ENCODE data around the gene ZNF599. TPM values are rescaled to one million over a fixed set of nuclear protein-coding genes. Genes with fewer than 3 reads are reported as not detected.
"Not testable (repeated sequence)": the region's sequence is repeated elsewhere in the genome, so short reads cannot be mapped to it uniquely, and the experiment has no call there.

The ZNF599 gene
- polyA plus RNA-seq, 1 donor from 2014 or later: 14.9 TPM

DNA sequence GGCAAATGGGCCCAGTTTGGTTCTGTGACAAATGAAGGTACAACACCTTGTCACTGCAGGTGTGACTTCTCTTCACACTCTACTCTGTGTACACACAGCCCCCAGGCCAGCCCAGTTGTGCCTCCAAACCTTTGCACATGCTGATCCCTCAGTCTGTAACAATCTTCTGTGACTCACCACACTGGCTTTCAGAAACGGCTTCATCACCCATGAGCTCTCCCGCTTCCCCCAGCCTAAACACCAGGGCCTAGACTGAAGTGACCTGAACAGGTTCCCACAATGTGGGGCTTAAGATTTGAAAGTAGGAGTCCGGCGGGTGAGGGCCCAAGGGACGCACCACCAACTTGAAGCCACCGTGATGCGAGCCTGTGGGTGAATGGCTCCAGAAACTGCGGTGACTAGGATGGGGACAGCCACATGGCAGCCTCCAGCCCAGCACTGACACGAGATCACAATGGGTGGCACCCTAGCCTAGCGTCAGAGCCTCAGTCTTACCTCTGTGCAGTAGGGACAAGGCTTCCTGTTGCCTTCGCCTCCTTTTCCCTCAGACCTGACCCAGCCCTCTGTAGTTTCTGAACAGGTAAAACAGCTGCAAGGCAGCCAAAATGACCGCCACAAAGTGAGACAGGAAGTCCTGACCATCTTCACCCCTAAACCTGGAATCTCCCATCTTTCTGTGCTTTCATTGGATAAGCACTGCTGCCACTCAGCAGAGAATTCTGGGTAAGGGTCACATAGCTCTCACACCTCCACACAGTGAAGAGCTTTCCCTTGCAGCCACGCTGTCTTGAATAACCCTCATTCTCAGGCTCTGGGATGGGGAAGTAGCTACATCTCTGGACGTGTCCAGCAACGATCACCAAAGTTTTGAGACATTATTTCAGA is 34.2 kb upstream of the ZNF599 start:
- Histone ChIP-seq H3K4me3 (ENCODE audit: low read length) (no peak overlapping the region), H3K9me2 (ENCODE audit: insufficient read depth, low read length) (no peaks in the 10 kb centered on the region), H3K27me3 (ENCODE audit: insufficient read depth, low read depth, low read length) (no peaks in the 10 kb centered on the region), H3K79me2 (replicated peaks; ENCODE audit: insufficient read depth, low read length) (no peaks in the 10 kb centered on the region), H3F3A (ENCODE audit: insufficient read depth, low read length, poor library complexity, severe bottlenecking) (no peaks in the 10 kb centered on the region), H3K9ac (ENCODE audit: low read length) (no peak overlapping the region), H4K20me1 (ENCODE audit: insufficient read depth) (no peaks in the 10 kb centered on the region), H3K27ac (ENCODE audit: low read length) (no peak overlapping the region), H2AFZ (ENCODE audit: low read depth, low read length) (no peak overlapping the region), H3K4me2 (ENCODE audit: low read length) (no peak overlapping the region), H3K9me3 (ENCODE audit: low read length) (no peaks in the 10 kb centered on the region), H3K36me3 (ENCODE audit: insufficient read depth, low read length) (no peaks in the 10 kb centered on the region)
- TF ChIP-seq TAF1 (IDR thresholded peaks at IDR 0.05; ENCODE audit: low read depth) (no peak), EP300 (conservative IDR thresholded peaks at IDR 0.05; ENCODE audit: poor library complexity, severe bottlenecking) (no peak), POLR2AphosphoS5 (IDR thresholded peaks at IDR 0.05) (no peak), RAD21 (conservative IDR thresholded peaks at IDR 0.05) (no peak), SMC3 (conservative IDR thresholded peaks at IDR 0.05; ENCODE audit: poor library complexity) (no peak), MXI1 (conservative IDR thresholded peaks at IDR 0.05; ENCODE audit: poor library complexity, severe bottlenecking) (no peak), EZH2 (IDR thresholded peaks at IDR 0.05; ENCODE audit: borderline replicate concordance, insufficient read depth, low read length, poor library complexity, severe bottlenecking) (no peak)
- TF ChIP-seq, protein P1, sequence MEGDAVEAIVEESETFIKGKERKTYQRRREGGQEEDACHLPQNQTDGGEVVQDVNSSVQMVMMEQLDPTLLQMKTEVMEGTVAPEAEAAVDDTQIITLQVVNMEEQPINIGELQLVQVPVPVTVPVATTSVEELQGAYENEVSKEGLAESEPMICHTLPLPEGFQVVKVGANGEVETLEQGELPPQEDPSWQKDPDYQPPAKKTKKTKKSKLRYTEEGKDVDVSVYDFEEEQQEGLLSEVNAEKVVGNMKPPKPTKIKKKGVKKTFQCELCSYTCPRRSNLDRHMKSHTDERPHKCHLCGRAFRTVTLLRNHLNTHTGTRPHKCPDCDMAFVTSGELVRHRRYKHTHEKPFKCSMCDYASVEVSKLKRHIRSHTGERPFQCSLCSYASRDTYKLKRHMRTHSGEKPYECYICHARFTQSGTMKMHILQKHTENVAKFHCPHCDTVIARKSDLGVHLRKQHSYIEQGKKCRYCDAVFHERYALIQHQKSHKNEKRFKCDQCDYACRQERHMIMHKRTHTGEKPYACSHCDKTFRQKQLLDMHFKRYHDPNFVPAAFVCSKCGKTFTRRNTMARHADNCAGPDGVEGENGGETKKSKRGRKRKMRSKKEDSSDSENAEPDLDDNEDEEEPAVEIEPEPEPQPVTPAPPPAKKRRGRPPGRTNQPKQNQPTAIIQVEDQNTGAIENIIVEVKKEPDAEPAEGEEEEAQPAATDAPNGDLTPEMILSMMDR (IDR thresholded peaks at IDR 0.05; ENCODE audit: poor library complexity, severe bottlenecking): no peak
- TF ChIP-seq, protein P2, sequence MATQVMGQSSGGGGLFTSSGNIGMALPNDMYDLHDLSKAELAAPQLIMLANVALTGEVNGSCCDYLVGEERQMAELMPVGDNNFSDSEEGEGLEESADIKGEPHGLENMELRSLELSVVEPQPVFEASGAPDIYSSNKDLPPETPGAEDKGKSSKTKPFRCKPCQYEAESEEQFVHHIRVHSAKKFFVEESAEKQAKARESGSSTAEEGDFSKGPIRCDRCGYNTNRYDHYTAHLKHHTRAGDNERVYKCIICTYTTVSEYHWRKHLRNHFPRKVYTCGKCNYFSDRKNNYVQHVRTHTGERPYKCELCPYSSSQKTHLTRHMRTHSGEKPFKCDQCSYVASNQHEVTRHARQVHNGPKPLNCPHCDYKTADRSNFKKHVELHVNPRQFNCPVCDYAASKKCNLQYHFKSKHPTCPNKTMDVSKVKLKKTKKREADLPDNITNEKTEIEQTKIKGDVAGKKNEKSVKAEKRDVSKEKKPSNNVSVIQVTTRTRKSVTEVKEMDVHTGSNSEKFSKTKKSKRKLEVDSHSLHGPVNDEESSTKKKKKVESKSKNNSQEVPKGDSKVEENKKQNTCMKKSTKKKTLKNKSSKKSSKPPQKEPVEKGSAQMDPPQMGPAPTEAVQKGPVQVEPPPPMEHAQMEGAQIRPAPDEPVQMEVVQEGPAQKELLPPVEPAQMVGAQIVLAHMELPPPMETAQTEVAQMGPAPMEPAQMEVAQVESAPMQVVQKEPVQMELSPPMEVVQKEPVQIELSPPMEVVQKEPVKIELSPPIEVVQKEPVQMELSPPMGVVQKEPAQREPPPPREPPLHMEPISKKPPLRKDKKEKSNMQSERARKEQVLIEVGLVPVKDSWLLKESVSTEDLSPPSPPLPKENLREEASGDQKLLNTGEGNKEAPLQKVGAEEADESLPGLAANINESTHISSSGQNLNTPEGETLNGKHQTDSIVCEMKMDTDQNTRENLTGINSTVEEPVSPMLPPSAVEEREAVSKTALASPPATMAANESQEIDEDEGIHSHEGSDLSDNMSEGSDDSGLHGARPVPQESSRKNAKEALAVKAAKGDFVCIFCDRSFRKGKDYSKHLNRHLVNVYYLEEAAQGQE (IDR thresholded peaks at IDR 0.05; ENCODE audit: borderline replicate concordance): no peak

DNA sequence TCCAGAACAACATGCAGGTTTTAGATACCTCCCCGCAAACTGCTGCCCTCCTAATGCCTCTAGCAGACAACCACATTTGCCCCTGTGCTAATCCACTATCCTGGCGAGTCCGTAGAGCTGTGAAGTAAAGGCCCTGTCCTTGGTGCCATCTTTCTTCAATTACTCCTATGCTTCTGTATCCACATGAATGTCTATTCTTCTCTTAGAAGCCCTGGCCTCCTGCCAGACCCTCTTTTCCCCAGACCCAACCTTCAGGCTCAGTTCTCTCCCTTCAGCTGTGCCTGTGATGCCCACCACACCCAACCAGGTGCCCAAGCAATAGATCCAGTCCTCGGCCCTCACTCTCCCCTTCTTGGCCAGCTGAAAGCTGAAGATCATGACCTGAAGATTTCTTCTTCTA is 31.1 kb upstream of the ZNF599 start:
- TF ChIP-seq RAD21 (conservative IDR thresholded peaks at IDR 0.05) (no peak), SMC3 (conservative IDR thresholded peaks at IDR 0.05; ENCODE audit: poor library complexity) (no peak), EP300 (conservative IDR thresholded peaks at IDR 0.05; ENCODE audit: poor library complexity, severe bottlenecking) (no peak), TAF1 (IDR thresholded peaks at IDR 0.05; ENCODE audit: low read depth) (no peak), POLR2AphosphoS5 (IDR thresholded peaks at IDR 0.05) (no peak), EZH2 (IDR thresholded peaks at IDR 0.05; ENCODE audit: borderline replicate concordance, insufficient read depth, low read length, poor library complexity, severe bottlenecking) (no peak), MXI1 (conservative IDR thresholded peaks at IDR 0.05; ENCODE audit: poor library complexity, severe bottlenecking) (no peak)
- TF ChIP-seq, protein P1 (IDR thresholded peaks at IDR 0.05; ENCODE audit: poor library complexity, severe bottlenecking): no peak
- TF ChIP-seq, protein P2 (IDR thresholded peaks at IDR 0.05; ENCODE audit: borderline replicate concordance): no peak
- no peak overlapping the region for H3K27ac ChIP-seq (ENCODE audit: low read length)
- no peaks in the 10 kb centered on the region for H3K79me2 ChIP-seq (replicated peaks; ENCODE audit: insufficient read depth, low read length)
- H3K9me2 ChIP-seq (ENCODE audit: insufficient read depth, low read length): no peaks in the 10 kb centered on the region
- no peaks in the 10 kb centered on the region for H3K36me3 ChIP-seq (ENCODE audit: insufficient read depth, low read length)
- no peaks in the 10 kb centered on the region for H3F3A ChIP-seq (ENCODE audit: insufficient read depth, low read length, poor library complexity, severe bottlenecking)
- H3K4me2 ChIP-seq (ENCODE audit: low read length): no peak overlapping the region
- H3K27me3 ChIP-seq (ENCODE audit: insufficient read depth, low read depth, low read length): no peaks in the 10 kb centered on the region
- H3K4me3 ChIP-seq (ENCODE audit: low read length): no peak overlapping the region
- no peaks in the 10 kb centered on the region for H3K9me3 ChIP-seq (ENCODE audit: low read length)
- no peak overlapping the region for H3K9ac ChIP-seq (ENCODE audit: low read length)
- no peak overlapping the region for H2AFZ ChIP-seq (ENCODE audit: low read depth, low read length)
- H4K20me1 ChIP-seq (ENCODE audit: insufficient read depth): no peaks in the 10 kb centered on the region

DNA sequence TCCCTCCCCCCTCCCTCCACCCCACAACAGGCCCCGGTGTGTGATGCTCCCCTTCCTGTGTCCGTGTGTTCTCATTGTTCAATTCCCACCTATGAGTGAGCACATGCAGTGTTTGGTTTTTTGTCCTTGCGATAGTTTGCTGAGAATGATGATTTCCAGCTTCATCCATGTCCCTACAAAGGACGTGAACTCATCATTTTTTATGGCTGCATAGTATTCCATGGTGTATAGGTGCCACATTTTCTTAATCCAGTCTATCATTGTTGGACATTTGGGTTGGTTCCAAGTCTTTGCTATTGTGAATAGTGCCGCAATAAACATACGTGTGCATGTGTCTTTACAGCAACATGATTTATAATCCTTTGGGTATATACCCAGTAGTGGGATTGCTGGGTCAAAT is 23.9 kb upstream of the ZNF599 start:
- H4K20me1 ChIP-seq (ENCODE audit: insufficient read depth); H3K4me2 ChIP-seq (ENCODE audit: low read length); H3K4me3 ChIP-seq (ENCODE audit: low read length); H3K9me3 ChIP-seq (ENCODE audit: low read length); H3K36me3 ChIP-seq (ENCODE audit: insufficient read depth, low read length); H3K79me2 ChIP-seq (replicated peaks; ENCODE audit: insufficient read depth, low read length); H3K27ac ChIP-seq (ENCODE audit: low read length); H3K9me2 ChIP-seq (ENCODE audit: insufficient read depth, low read length); H3K9ac ChIP-seq (ENCODE audit: low read length); H3F3A ChIP-seq (ENCODE audit: insufficient read depth, low read length, poor library complexity, severe bottlenecking); H2AFZ ChIP-seq (ENCODE audit: low read depth, low read length); H3K27me3 ChIP-seq (ENCODE audit: insufficient read depth, low read depth, low read length): not testable (repeated sequence)
